ENCODE data around the gene NAB2.
"Not testable (repeated sequence)": the region's sequence is repeated elsewhere in the genome, so short reads cannot be mapped to it uniquely, and the experiment has no call there.

NAB2 gene

GRCh38 chr12:57051011-57051410 lies 37.9 kb upstream of the NAB2 start:
- ChIA-PET POLR2A (no interaction called here), CTCF (interaction anchor here (1.1 to 7.3 kb wide), 9 partner anchors 10 to 61 kb away, joined by 3 to 64 read pairs (median 7); partner anchors contain the start of gene STAT6)
- DNase-seq (ENCODE audit: extremely low spot score): no peak
- no peak for TF ChIP-seq CTCF (IDR thresholded peaks at IDR 0.05; ENCODE audit: control extremely low read depth, extremely low read depth, low read depth, missing control alignments)

- CTCF ChIA-PET: interaction anchor here (7.3 kb wide), 1 partner anchor 7 kb away, joined by 64 read pairs; no protein-coding TSS in a partner anchor
- POLR2A ChIA-PET; DNase-seq (ENCODE audit: extremely low spot score): not testable (repeated sequence)
Measured at GRCh38 chr12:57053146-57053545, 35.8 kb upstream of the NAB2 start.

- CTCF ChIA-PET; DNase-seq (ENCODE audit: extremely low spot score); POLR2A ChIA-PET: not testable (repeated sequence)
Measured at GRCh38 chr12:57053901-57054300, 35.0 kb upstream of the NAB2 start.

DNA sequence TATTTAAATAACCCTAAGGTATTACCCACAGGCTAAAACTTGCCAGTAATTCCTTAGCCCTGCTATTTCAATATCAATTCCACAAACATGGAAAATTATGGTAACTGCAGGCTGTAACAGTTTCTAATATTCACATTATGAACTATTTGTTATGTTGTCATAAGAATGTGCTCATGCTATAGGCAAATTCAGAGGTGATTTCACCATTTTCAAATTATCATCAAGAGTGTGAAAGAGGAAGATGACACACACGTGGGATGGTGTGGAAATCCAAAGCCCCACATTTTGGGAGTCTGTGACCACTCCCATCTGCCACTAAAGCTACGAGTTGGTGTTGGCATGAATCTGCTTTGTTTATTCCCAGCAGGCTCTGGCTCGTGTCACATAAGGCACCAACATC lies 33.1 kb upstream of the NAB2 start:
- DNase-seq (ENCODE audit: extremely low spot score): no peak
- TF ChIP-seq CTCF (IDR thresholded peaks at IDR 0.05; ENCODE audit: control extremely low read depth, extremely low read depth, low read depth, missing control alignments): no peak
- ChIA-PET CTCF (interaction anchor here (1.1 to 1.9 kb wide), 2 partner anchors 8 to 54 kb away, joined by 3 to 4 read pairs; no protein-coding TSS in a partner anchor), POLR2A (no interaction called here)

GRCh38 chr12:57057067-57057751 lies 31.7 kb upstream of the NAB2 start:
- ChIA-PET CTCF (interaction anchor here (0.8 to 1.9 kb wide), 8 partner anchors 10 to 67 kb away, joined by 3 to 9 read pairs (median 4); no protein-coding TSS in a partner anchor), POLR2A (no interaction called here)
- DNase-seq (ENCODE audit: extremely low spot score): no peak
- no peak for TF ChIP-seq CTCF (IDR thresholded peaks at IDR 0.05; ENCODE audit: control extremely low read depth, extremely low read depth, low read depth, missing control alignments)

GRCh38 chr12:57058454-57058853 lies 30.5 kb upstream of the NAB2 start:
- no peak for DNase-seq (ENCODE audit: extremely low spot score)
- no peak for TF ChIP-seq CTCF (IDR thresholded peaks at IDR 0.05; ENCODE audit: control extremely low read depth, extremely low read depth, low read depth, missing control alignments)
- CTCF ChIA-PET: interaction anchor here (1.2 to 5.9 kb wide), 7 partner anchors 9 to 296 kb away, joined by 3 to 64 read pairs (median 5); partner anchors contain the start of genes MYO1A and STAT6
- POLR2A ChIA-PET: no interaction called here

GRCh38 chr12:57063991-57064685 lies 24.8 kb upstream of the NAB2 start:
- ChIA-PET POLR2A (no interaction called here), CTCF (interaction anchor here (1.0 to 13.4 kb wide), 10 partner anchors 9 to 63 kb away, joined by 3 to 224 read pairs (median 6); partner anchors contain the start of genes NEMP1 and STAT6)
- no peak for TF ChIP-seq CTCF (IDR thresholded peaks at IDR 0.05; ENCODE audit: control extremely low read depth, extremely low read depth, low read depth, missing control alignments)
- DNase-seq (ENCODE audit: extremely low spot score): peak; percentile 79

Measured in GM10248 (cell line).